GM19035 (cell line): Measurements from ENCODE around the gene PTPN4.
"Not testable (repeated sequence)": the region's sequence is repeated elsewhere in the genome, so short reads cannot be mapped to it uniquely, and the experiment has no call there.

ENCODE experiments used
- ATAC-seq: cut with Tn5 transposase; IDR thresholded peaks from one replicate; pipeline ENCODE4 v1.9.1; 2021; ENCODE audit not compliant: unreplicated experiment

The PTPN4 gene

DNA sequence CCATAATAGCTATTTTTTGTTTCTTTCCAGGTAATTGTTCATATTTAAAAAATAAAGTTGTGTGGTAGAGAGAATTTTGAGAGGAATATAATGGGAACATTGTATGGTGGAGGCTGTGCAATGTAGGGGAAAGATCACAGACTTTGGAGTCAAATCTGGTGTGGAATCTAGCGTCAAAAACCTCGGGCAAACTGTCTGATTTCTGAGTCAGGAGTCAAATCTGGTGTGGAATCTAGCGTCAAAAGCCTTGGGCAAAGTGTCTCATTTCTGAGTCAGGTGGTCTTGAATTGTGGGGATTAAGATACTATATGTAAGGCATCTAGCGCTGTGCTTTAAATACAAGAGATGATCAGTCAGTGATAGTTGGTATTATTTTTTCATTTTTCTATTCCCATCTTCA, 5.1 kb downstream of the PTPN4 start:
- no peak for ATAC-seq

DNA sequence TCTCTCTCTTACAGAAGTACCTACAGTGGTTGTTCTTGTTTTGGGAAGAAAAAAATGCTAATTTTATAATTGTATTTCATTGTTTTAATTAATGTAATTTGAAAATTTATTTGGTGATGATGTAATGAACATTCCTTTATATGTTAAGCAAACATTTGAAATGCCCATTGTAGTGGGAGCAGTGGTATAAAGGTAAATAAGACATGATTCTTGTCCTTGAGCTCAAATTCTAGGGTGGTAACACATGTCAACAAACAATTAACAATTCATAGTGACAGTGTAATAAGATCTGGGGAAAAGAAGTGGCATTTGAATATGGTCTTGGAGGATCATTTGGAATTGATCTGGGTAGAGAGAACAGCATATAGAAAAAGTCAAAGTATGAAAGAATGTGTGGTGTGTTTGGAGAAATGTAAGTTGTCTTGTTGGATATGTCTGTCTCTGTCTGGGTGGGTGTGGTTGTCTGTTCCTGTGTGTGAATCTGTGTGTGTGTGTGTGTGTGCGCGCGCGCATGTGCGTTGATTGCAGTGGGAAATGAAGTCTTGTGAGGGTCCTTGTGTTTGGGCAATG, 5.8 kb downstream of the PTPN4 start:
- no peak for ATAC-seq

DNA sequence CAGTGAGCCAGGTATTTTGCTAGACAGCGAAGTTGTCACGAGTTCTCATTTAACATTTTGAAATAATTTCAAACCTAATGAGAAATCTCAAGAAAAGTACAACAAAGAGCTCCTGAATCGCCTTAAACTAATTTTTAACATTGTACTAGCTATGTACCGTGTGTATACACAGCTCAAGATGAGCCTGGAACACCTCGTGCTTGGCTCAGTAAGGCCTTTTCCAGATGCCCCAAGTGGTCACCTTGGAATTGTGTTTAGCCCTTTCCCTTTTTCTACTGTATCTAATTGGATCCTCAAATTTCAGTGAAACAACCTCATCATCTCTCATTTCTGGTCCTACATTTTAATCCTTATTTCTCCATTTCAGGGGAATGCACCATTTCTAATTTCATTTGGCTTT, 7.2 kb downstream of the PTPN4 start:
- ATAC-seq: no peak

DNA sequence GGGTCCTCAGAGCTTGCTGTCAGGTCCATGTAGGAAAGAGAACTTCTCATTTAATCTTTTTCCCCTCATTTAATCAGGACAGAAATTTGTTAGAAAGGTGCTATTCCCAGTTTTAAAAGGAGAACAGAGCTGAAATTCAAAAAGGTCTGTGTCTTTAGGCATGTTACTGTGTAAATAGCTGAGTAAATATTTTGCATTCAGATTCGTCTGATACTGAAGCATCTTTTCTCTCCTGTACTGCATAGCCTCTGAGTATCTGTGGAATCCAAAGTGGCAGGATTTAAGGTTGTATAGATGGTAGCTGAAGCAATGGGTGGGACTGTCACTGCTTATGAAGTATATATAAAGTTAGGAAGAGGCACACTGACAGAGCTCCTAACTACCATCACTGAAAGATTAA, 9.0 kb downstream of the PTPN4 start:
- no peak for ATAC-seq

DNA sequence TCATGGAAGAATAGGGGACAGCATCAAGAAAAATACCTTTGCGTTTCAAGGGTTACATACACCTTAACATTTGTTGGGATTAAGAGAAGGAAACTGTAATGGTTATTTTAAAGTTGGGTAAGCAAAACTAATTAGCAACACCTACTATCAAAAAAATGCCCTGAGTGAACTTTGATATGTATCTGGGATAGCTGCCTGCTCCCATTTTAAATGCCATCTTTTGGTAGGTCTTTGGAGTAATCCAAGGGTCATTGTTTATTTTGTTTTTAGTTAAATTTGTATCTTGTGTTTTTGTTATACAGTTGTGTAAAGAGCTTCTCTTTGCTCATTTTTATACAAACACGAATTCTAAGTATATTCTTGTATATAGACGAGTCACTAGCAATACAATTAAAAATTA, 9.9 kb downstream of the PTPN4 start:
- ATAC-seq: no peak

DNA sequence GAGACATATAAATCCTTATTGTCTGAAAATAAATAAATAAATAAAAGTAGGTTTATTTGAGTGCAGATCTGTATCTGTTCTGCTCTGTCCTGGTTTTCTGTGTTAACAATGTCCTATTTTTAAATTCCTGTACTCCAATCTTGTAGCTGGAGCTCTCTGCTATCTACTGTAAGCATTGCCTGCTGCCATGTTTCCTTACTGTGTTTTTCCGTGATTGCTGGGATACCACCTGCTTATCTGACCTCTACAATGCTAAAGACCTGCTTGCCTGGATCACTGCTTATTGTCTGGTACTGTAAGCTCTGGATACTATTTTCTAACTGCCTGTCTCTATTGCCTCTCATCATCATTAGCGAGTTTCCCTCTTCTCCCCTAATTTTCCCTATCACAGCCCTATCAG, 11.6 kb downstream of the PTPN4 start:
- no peak for ATAC-seq

DNA sequence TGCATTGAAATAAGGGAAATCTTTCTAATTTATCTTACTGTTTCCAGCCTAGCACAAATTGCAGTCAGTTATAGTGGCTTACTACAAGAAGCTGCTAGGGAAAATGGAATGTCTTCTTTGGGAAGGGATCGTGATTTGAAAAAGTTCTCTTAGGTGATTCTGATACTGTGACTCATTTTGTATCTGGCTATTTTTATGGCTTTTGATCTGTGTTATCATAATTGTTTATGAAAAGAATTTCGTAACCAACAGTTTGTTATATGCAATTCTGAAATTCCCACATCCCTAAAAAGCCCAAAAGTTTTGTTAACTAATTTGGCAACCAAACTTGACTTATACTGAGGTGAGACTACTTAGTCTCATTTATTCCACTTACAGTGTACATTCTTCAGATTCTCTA, 12.4 kb downstream of the PTPN4 start:
- ATAC-seq: no peak

DNA sequence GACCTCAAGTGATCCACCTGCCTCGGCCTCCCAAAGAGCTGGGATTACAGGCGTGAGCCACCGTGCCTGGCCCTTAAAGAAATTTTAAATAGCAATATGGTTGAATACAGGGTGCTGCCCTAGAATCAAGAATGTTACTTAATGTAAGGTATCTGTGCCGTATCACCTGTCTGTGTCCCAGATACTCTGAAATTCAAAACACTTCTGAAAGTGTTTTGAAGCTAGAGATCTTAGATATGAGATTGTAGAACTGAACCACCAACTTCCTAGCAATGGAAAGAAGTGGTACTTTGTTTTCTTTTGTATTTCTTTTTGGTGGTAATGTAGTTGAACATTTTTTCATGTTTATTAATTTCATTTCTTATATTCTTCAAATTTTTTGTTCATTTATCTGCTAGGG, 13.0 kb downstream of the PTPN4 start:
- no peak for ATAC-seq

DNA sequence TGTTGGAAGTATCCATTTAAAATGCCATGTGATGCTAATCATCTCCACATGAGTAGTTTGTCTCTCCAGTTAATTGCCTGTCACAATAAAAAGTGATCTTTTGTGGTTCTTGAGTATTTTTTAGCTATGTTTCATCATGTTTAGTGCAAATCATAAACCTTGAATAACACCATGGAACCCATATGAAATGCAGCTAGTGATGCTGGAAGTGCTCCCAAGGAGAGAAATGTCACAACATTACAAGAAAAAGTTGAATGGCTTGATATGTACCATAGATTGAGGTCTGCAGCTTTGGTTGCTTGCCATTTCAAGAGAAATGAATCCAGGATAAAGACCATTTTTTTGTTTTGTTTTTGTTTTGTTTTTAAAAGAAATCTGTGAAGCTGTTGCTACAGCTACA, 14.3 kb downstream of the PTPN4 start:
- no peak for ATAC-seq

DNA sequence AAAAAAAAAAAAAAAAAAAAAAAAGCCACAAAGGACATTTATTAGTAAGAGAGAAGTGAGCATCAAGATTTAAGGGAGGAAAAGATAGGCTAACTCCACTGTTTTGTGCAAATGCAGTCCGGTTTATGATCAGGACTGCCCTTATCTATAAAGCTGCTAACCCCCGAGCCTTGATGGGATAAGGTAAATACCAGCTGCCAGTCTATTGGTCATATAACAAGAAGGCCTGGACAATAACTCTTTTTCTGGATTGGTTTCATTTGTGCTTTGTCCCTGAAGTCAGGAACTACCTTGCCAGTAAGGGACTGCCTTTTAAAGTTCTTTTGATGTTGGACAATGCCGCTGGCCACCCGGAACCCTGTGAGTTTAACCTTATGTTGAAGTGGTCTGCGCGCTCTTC, 15.4 kb downstream of the PTPN4 start:
- ATAC-seq: no peak

DNA sequence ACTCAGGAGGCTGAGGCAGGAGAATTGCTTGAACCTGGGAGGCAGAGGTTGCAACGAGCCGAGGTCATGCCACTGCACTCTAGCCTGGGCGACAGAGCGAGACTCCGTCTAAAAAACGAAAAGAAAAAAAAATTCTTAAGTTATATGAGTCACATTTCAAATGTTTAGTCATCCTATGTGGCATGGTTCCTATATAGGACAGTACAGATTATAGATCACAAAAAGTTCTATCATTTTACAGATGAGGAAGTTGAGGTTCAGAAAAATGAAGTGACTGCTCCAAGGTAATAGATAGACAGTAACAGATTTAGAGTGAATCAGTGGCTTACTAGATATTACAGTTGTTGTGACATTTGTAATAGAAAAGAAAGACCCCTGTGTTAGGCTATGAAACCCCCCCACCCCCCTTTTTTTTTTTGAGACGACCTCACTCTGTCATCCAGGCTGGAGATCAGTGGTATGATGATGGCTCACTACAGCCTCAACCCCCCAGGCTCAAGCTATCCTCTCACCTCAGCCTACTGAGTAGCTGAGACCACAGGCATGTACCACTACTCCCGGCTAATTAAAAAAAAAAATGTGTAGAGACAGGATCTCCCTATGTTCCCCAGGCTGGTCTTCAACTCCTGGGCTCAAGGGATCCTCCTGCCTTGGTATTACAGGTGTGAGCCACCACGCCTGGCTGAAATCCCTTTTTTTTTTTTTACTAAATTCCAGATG, 22.7 kb downstream of the PTPN4 start:
- no peak for ATAC-seq

DNA sequence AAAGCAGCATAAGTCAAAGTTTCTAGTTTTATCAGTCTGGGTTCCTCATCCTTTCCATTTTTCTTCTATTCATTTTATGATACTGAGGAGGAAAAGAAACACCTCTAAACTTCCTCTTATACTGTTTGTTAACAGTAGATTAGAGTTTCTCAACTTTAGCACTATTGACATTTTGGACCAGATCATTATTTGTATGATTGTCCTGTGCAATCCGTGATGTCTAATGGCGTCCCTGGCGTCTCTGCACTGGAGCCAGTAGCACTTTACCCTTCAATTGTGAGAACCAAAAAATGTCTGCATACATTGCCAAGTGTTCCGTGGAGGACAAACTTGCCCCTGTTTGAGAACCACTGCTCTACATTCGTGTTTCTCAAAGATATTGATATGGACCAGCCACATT, 25.2 kb downstream of the PTPN4 start:
- ATAC-seq: no peak

DNA sequence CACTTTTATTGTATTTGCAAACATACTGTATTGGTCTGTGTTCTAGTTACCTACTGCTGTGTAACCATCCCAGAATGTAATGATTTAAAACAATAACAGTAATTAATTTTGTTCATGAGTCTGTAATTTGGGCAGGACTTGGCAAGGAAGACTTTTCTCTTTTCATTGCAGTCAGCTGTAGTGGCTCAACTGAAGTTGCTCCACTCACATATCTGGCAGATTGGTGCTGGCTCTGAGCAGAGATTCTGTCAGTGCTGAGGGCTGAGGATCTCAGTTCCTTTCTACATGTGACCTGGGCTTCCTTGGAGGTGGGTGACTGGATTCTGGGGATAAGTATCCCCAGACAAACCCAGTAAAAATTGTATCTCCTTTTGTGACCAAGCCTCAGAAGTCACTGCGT, 26.6 kb downstream of the PTPN4 start:
- ATAC-seq: no peak

DNA sequence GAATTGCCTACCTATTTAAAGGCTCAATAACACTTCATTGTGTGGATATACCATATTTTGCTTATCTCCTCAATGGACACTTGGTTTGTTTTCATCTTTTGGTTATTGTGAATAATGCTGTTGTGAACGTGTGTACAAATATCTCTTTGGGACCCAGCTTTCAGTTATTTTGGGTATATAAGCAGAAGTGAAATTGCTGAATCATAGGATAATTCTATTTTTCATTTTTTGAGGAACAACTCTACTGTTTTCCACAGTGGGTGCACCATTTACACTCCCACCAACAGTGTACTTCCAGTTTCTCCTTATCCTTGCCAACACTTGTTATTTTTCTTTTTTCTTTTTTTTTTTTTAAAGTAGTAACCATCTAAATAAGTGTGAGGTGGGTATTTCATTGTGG, 29.0 kb downstream of the PTPN4 start:
- no peak for ATAC-seq

DNA sequence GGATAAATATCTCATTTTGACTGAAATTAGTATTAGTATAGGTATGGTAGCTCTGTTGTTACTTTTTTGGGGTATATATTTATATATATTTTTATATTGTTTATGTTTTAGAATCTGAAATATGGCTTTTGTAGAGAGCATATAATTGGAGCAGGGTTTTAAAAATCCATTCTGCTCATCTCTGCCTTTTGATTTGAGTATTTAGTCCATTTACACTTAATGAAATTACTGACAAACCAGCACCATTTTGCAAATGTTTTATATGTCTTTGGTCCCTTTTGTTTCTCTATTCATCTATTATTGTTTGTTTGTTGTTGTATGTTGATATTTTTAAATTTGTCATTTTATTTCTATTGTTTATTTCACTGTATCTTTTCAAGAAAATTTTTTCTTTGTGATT, 30.7 kb downstream of the PTPN4 start:
- ATAC-seq: no peak

DNA sequence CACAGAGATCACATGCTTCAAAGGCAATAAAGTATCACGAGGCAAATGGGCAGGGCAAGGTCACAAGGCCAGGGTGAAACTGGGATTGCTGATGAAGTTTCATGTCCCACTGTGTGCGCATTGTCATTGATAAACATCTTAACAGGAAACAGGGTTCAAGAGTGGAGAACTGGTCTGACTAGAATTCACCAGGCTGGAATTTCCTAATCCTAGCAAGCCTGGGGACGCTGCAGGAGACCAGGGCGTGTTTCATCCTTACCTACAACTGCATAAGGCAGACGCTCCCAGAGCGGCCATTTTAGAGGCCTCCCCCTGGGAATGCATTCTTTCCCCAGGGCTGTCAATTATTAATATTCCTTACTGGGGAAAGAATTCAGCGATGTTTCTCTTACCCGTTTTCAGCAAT, 33.2 kb downstream of the PTPN4 start:
- ATAC-seq: no peak

DNA sequence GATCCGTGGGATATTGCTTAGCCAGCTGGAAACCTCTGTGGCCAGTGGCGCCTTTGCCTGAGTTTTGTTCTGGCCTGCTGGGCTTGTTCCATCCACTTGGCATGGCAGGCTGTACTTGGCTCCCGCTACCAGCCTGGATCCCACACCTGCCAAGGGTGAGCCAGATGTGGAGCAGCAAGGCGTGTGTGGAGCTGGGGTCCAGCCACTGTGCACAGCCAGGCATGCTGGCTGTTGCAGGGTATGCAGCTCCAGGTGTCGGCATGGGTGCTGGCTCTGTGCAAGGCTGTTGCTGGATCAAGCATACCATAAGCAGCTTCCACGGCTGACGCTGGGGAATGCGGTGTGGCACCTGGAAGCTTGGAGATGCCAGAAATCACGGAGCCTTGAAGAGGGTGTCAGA, 34.5 kb downstream of the PTPN4 start:
- ATAC-seq: no peak

DNA sequence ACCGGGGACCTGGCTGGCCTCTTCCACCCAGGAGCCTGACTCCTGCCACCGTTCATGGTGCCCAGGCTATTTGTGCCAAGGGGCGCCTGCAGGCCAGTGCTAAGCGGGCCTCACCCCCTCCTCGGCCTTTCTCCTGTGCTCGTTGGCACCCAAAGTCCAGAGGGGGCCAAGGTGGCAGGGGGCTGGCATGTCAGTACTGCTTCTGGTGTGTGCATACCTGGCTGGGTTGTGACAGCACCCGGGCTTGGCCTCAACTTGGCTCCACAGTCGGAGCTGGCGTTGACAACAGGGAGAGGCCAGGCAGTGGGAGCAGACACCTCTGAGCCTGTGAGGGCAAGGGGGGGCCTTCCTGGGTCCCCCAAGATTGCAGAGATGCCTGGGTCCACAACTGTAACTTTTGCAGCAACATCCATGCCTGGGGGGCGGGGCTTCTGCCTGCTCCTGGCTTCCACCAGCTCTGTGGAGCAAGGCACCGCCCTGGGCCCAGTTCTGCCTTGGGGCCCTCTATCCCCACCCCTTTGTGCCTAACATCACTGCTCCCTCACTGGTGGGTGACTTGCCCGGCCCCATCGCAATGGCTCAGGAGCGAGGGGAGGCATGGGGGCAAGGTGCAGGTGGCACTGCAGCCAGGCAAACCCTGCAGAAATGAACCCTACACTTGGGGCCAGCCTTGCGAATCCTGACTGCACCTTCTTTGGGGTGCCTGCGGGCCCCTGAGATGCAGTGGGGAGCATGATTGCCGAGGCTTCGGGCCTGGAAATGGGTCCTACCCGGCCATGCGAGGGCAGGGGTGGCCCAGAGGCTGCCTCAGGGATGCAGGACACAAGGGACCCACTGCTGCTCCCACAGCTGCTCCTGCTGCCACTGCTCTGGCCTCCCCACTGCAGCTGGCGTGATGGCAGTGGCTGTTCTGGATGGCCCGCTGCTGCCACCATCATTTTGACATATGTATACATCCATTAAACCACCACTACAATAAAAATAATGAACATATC, 35.9 kb downstream of the PTPN4 start:
- ATAC-seq: no peak

DNA sequence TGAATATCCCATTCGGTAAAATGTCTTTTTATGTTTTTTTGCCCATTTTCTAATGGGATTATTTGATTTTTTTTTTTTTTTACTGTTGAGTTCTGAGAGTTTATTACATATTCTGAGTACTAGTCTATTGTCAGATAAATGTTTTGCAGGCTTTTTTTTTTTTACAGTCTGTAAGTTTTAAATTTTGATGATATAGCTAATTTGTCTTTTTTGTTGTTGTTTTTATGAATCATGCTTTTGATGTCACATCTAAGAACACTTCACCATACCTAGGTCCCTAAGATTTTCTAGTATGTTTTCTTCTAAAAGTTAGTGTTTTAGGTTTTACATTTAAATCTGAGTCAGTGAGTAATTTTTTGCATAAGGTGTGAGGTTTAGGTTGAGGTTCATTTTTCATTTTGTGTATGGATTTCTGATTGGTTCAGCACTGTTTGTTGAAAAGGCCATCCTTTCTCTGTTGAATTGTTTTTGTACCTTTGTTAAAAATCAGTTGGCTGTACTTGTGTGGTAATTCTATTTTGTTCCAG, 40.7 kb downstream of the PTPN4 start:
- no peak for ATAC-seq

DNA sequence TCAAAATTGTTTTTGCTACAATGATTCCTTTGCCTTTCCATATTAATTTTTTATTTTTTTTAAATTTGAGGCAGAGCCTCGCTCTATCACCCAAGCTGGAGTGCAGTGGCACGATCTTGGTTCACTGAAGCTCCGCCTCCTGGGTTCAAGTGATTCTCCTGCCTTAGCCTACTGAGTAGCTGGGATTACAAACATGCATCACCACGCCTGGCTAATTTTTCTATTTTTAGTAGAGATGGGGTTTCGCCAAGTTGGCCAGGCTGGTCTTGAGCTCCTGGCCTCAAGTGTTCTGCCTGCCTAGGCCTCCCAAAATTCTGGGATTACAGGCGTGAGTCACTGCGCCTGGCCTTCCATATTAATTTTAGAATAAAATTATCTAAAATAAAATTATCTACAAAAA, 41.3 kb downstream of the PTPN4 start:
- ATAC-seq: no peak

DNA sequence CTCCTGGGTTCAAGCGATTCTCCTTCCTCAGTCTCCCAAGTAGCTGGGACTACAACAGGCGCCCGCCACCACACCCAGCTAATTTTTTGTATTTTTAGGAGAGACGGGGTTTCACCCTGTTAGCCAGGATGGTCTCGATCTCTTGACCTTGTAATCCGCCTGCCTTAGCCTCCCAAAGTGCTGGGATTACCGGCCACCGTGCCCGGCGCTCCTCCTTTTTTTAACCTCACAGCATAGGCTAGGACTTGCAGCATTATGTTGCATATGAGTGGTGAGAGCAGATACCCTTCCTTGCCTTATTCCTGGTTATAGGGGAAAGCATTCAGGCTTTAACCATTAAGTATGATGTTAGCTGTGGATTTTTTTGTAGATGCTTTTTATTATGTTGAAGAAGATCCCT, 42.3 kb downstream of the PTPN4 start:
- not testable (repeated sequence) for ATAC-seq

DNA sequence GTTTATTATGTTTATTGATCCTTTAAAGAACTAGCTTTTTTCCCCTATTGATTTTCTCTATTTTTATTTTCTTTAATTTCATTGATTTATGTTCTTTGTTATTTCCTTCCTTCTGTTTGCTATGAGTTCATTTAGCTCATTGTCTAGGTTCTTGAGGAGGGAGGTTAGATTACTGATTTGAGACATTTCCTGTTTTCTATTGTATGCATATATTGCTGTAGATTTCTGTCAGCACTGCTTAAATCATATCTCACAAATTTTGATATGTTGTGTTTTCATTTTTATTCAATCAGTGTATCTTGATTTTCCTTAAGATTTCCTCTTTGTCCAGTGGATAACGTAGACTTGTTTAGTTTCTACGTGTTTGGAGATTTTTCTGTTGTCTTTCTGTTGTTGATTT, 43.4 kb downstream of the PTPN4 start:
- ATAC-seq: no peak
